Lung (tissue), 12 donors: ENCODE measurements around the gene SRD5A1. TPM values are rescaled to one million over a fixed set of nuclear protein-coding genes. Genes with fewer than 3 reads are reported as not detected.

Source experiments
- ATAC-seq: fragments of 200-7000 bp; cut with Tn5 transposase; one replicate; pipeline ENCODE4 v1.9.1; 2020; ENCODE audit warnings: moderate number of reproducible peaks; ENCODE audit not compliant: insufficient read depth, low FRiP score
- DNase-seq, 3 donors: peaks; one replicate each; pipeline ENCODE4 v3.0.0-alpha.2; 2013 to 2017
- H3K27ac ChIP-seq, 2 donors: one replicate each; pipeline ENCODE4 v1.5.1; 2013; ENCODE audit warnings: mild to moderate bottlenecking in 2 of 2, moderate library complexity in 2 of 2, control low read depth in 1 of 2, inconsistent platforms in 1 of 2, low read depth in 1 of 2, low read length in 1 of 2
- H3K27me3 ChIP-seq, 3 donors: one replicate each; pipeline ENCODE4 v1.5.1; 2013; ENCODE audit warnings: low read length in 2 of 3; ENCODE audit not compliant: control insufficient read depth in 3 of 3, insufficient read depth in 3 of 3
- H3K36me3 ChIP-seq, 4 donors: one replicate each; pipeline ENCODE4 v1.5.1; 2013; ENCODE audit warnings: low read length in 4 of 4, mild to moderate bottlenecking in 1 of 4, moderate library complexity in 1 of 4; ENCODE audit not compliant: control insufficient read depth in 4 of 4, insufficient read depth in 4 of 4
- H3K4me1 ChIP-seq, 5 donors: one replicate each; pipeline ENCODE4 v1.5.1; 2013; ENCODE audit warnings: low read length in 5 of 5, mild to moderate bottlenecking in 2 of 5, moderate library complexity in 1 of 5; ENCODE audit not compliant: control insufficient read depth in 5 of 5, insufficient read depth in 5 of 5
- H3K4me3 ChIP-seq: one replicate; pipeline ENCODE4 v1.5.1; 2013; ENCODE audit warnings: mild to moderate bottlenecking, control low read depth, moderate library complexity
- H3K9ac ChIP-seq, 2 donors: one replicate each; pipeline ENCODE4 v1.5.1; 2013; ENCODE audit warnings: low read length in 2 of 2, control low read depth in 1 of 2; ENCODE audit not compliant: insufficient read depth in 1 of 2
- H3K9me3 ChIP-seq, 4 donors: one replicate each; pipeline ENCODE4 v1.5.1; 2013; ENCODE audit warnings: low read length in 3 of 4, mild to moderate bottlenecking in 1 of 4, moderate library complexity in 1 of 4; ENCODE audit not compliant: control insufficient read depth in 4 of 4, insufficient read depth in 3 of 4
- WGBS, 2 donors: extraction: QIAGEN DNeasy Blood & Tissue Kit; methylation state at CpG; one replicate each; pipeline ENCODE4 v1.1.7; 2013; 5-methylcytosine and 5-hydroxymethylcytosine counted together
- polyA plus RNA-seq, 2 donors: library from polyadenylated mRNA; stranded (reverse); fragments of 200-250 nt; gene quantifications; one replicate each; pipeline ENCODE4 v1.2.1, GENCODE V29; 2013
- total RNA-seq, 2 donors: library from RNA; depleted of rRNA in 1 of 2; stranded (reverse); fragments of >200 nt in 1 of 2; gene quantifications; one replicate each; pipeline ENCODE4 v1.2.1, GENCODE V29; 2014 to 2021
- TF ChIP-seq, protein P1 (sequence below): IDR thresholded peaks from 2 replicates; pipeline ENCODE4 v1.5.1; 2012; ENCODE audit warnings: mild to moderate bottlenecking; ENCODE audit errors: control extremely low read depth, extremely low read depth
- donor health status: control.
- donor health status: control.
- donor health status: Bipolar disorder and iron deficiency.
- donor health status: healthy.
- donor health status: DM: yes; HTN: yes; CAD: no.

The SRD5A1 gene
- total and polyA plus RNA-seq, 4 donors = 2.6 to 14.4 (median 7.3) TPM

DNA sequence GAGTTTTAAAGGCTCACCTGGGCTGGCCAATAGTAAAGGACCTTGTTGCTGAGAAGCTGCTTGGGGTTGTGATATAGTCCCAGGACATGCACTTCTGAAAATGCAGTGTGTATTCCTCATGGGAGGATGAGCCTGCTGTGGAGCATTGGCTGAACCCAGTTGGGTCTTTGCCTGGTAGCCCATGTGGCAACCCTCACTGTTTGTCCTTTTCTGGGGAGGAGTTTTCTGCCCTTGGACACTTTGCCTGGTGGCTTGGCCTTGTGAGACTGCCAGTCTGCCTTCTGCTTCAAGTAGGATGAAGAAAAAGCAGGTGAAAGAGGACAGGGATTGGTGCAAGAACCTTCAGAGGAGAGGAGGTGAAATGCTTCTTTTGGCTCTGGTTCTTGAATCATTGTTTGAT is 84.0 kb downstream of the SRD5A1 start:
- no peak for DNase-seq
- H3K9ac ChIP-seq = no peak overlapping the region

DNA sequence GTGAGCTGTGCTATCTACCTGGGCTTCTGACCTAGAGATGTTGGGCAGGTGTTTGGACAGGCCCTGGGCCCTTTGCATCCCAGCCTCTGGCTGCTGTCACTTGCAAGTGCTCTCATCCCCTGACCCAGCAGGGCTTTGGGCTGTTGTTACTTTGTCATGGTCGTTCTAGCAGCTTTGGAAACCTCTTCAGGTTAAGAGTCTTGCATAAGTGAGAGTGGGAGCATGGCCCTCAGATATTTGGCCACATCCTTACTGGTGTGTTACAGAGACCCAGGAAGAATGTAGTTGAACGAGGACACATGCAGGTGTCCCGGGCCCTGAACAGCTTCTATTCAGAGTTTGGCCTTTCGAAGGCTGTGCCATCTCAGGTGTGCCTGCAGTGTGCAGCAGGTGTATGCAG is 84.4 kb downstream of the SRD5A1 start:
- Histone ChIP-seq H3K27ac (no peak overlapping the region), H3K9me3 (no peaks in the 10 kb centered on the region), H3K4me3 (no peak overlapping the region), H3K27me3 (no peaks in the 10 kb centered on the region), H3K36me3 (peaks cover 0 to 9% (median 4%) of the 10 kb centered on the region in 4 donors), H3K4me1 (peaks cover 15 to 46% (median 20%) of the 10 kb centered on the region in 5 donors), H3K9ac (no peak overlapping the region)
- no peak for DNase-seq
- TF ChIP-seq, protein P1, sequence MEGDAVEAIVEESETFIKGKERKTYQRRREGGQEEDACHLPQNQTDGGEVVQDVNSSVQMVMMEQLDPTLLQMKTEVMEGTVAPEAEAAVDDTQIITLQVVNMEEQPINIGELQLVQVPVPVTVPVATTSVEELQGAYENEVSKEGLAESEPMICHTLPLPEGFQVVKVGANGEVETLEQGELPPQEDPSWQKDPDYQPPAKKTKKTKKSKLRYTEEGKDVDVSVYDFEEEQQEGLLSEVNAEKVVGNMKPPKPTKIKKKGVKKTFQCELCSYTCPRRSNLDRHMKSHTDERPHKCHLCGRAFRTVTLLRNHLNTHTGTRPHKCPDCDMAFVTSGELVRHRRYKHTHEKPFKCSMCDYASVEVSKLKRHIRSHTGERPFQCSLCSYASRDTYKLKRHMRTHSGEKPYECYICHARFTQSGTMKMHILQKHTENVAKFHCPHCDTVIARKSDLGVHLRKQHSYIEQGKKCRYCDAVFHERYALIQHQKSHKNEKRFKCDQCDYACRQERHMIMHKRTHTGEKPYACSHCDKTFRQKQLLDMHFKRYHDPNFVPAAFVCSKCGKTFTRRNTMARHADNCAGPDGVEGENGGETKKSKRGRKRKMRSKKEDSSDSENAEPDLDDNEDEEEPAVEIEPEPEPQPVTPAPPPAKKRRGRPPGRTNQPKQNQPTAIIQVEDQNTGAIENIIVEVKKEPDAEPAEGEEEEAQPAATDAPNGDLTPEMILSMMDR = no peak
- WGBS, 2 donors = 49 to 64% methylated on average over 4 of the region's 4 CpGs
- ATAC-seq = no peak

More for the DNA sequence above, 84.0 kb downstream of the SRD5A1 start:
- TF ChIP-seq, protein P1 = no peak
- Histone ChIP-seq H3K27me3 (no peaks in the 10 kb centered on the region), H3K27ac (no peak overlapping the region), H3K4me1 (peaks cover 15 to 42% (median 20%) of the 10 kb centered on the region in 5 donors), H3K9me3 (no peaks in the 10 kb centered on the region), H3K4me3 (no peak overlapping the region), H3K36me3 (peaks cover 0 to 9% (median 4%) of the 10 kb centered on the region in 4 donors)
- ATAC-seq = no peak

DNA sequence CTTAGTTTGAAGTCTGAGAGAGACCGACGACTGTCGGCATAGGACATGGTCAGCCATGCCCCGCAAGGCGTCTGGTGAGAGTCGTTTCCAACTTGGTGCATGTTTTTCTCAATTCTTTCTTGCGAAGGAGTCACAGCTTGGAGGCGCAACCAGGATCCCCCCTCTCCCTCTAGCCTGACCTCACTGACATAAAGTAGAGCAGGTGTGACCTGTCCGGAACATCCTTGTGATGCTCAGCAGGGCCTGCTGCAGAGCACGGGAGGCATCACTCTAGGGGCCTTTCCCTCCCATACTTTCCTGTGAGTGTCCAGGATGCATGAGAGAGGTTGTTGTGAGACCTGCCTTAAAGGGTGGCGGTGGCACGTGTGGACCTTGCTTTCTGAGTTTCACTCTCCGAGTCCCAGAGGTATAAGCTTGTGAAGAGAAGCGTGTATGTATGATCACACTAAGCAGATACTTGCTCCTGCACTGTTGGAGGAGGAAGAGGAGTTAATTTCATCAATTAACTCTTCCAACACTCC is 85.0 kb downstream of the SRD5A1 start:
- TF ChIP-seq, protein P1 = no peak
- no peaks in the 10 kb centered on the region for H3K9me3 ChIP-seq
- H3K36me3 ChIP-seq = peaks cover 0 to 9% (median 4%) of the 10 kb centered on the region in 4 donors
- no peak overlapping the region for H3K9ac ChIP-seq
- ATAC-seq = no peak
- no peak overlapping the region for H3K4me3 ChIP-seq
- no peak overlapping the region for H3K27ac ChIP-seq
- no peak for DNase-seq
- H3K4me1 ChIP-seq = peaks cover 17 to 51% (median 21%) of the 10 kb centered on the region in 5 donors
- WGBS, 2 donors = 87 to 92% methylated on average over 14 of the region's 14 CpGs
- H3K27me3 ChIP-seq = no peaks in the 10 kb centered on the region

DNA sequence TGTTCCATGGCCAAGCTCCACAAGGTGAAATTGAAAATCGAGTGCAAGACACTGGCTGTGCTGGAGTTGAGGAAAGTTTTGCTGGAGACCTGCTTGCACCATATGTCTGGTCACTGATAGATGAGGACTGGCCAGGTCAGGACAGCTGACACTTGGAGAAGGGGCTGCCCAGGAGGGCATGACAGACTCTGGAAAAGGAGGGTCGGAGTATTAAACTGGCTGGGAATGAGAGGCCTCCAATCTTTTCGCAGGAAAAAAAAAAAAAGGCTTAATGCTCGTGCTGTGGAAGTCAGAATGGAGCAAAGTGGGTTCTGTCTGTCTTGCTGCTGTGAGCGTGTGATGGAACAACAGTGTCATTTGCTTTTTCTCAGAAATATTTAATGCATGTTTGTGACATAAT is 85.5 kb downstream of the SRD5A1 start:
- no peaks in the 10 kb centered on the region for H3K9me3 ChIP-seq
- 74 to 86% methylated on average over 5 of the region's 5 CpGs for WGBS, 2 donors
- H3K9ac ChIP-seq = no peak overlapping the region
- H3K27me3 ChIP-seq = no peaks in the 10 kb centered on the region
- H3K4me3 ChIP-seq = no peak overlapping the region
- ATAC-seq = no peak
- peaks cover 0 to 9% (median 4%) of the 10 kb centered on the region in 4 donors for H3K36me3 ChIP-seq
- no peak overlapping the region for H3K27ac ChIP-seq
- H3K4me1 ChIP-seq = peaks cover 20 to 56% (median 24%) of the 10 kb centered on the region in 5 donors
- DNase-seq = no peak
- TF ChIP-seq, protein P1 = no peak
